Left lung (tissue), 10 donors: ENCODE results near the gene TBXAS1. TPM values are rescaled to one million over a fixed set of nuclear protein-coding genes. Genes with fewer than 3 reads are reported as not detected.

Experiments
- ATAC-seq: fragments of 200-7000 bp; cut with Tn5 transposase; one replicate; pipeline ENCODE4 v1.9.1; 2020; ENCODE audit warnings: moderate library complexity
- DNase-seq, 4 donors: peaks; one replicate each; pipeline ENCODE4 v3.0.0-alpha.2; 2013 to 2020
- H3K27ac ChIP-seq, 2 donors: fragments of 200-600 bp; sonication (generic) in 1 of 2; one replicate each; pipeline versions ENCODE4 v1.5.0 to v1.8.0; 2020 to 2021
- H3K27me3 ChIP-seq, 2 donors: fragments of 200-600 bp; sonication (generic) in 1 of 2; one replicate each; pipeline versions ENCODE4 v1.5.0 to v1.8.0; 2020 to 2021
- H3K36me3 ChIP-seq, 2 donors: fragments of 200-600 bp; sonication (generic) in 1 of 2; one replicate each; pipeline versions ENCODE4 v1.5.0 to v1.8.0; 2020 to 2021
- H3K4me1 ChIP-seq, 2 donors: fragments of 200-600 bp; one replicate each; pipeline ENCODE4 v1.8.0; 2021
- H3K4me3 ChIP-seq, 2 donors: fragments of 200-600 bp; sonication (generic) in 1 of 2; one replicate each; pipeline versions ENCODE4 v1.5.0 to v1.8.0; 2020 to 2021; ENCODE audit warnings: mild to moderate bottlenecking in 1 of 2
- H3K9me3 ChIP-seq, 2 donors: fragments of 200-600 bp; sonication (generic) in 1 of 2; one replicate each; pipeline versions ENCODE4 v1.5.0 to v1.8.0; 2020 to 2021
- CTCF ChIP-seq, 2 donors: fragments of 200-600 bp; sonication (generic) in 1 of 2; IDR thresholded peaks; one replicate each; pipeline versions ENCODE4 v1.5.0 to v1.8.0; 2021; ENCODE audit warnings: antibody characterized with exemption in 2 of 2
- intact Hi-C, 2 donors: fragments of 100-400 bp; cut with DNase I; formaldehyde crosslinking; loops; one replicate each; pipeline versions ENCODE4 v1.11.2 to v1.14.2; 2022
- polyA plus RNA-seq, 6 donors: library from polyadenylated mRNA; unstranded; fragments of 120-200 nt; gene quantifications; one replicate each; pipeline ENCODE4 v1.2.1, GENCODE V29; 2013; ENCODE audit not compliant: insufficient read length in 6 of 6
- total RNA-seq, 2 donors: library from RNA; stranded (reverse); fragmentation: NEBNext Ultra II Directional; extraction: Animal tissue kit (Norgen Biotek cat#: 25700); gene quantifications; one replicate each; pipeline ENCODE4 v1.2.1, GENCODE V29; 2021
- donor health status: DM: no; HTN: yes; CAD: no.
- donor health status: DM: no; HTN: no; CAD: no.

Gene TBXAS1
- total and polyA plus RNA-seq, 8 donors: 8.2 to 103 (median 9.6) TPM

GRCh38 chr7:139866047-139866837, 37.2 kb downstream of the TBXAS1 start:
- H3K27me3 ChIP-seq: no peaks in the 10 kb centered on the region
- peaks cover 0 to 5% of the 10 kb centered on the region in 2 donors for H3K9me3 ChIP-seq
- H3K4me3 ChIP-seq: no peak overlapping the region
- DNase-seq (no peak), ATAC-seq (no peak)
- no peaks in the 10 kb centered on the region for H3K36me3 ChIP-seq
- peaks cover 7 to 29% of the 10 kb centered on the region in 2 donors for H3K4me1 ChIP-seq
- intact Hi-C loops: no loop called here
- H3K27ac ChIP-seq: no peak overlapping the region
- TF ChIP-seq CTCF (IDR thresholded peaks at IDR 0.05): no peak

- Histone ChIP-seq H3K36me3 (peaks cover 0 to 10% of the 10 kb centered on the region in 2 donors), H3K27ac (no peak overlapping the region), H3K27me3 (no peaks in the 10 kb centered on the region), H3K4me1 (peaks cover 7 to 24% of the 10 kb centered on the region in 2 donors), H3K9me3 (peaks cover 0 to 5% of the 10 kb centered on the region in 2 donors), H3K4me3 (no peak overlapping the region)
- ATAC-seq (no peak), DNase-seq (no peak)
- intact Hi-C loops: no loop called here
- no peak for TF ChIP-seq CTCF (IDR thresholded peaks at IDR 0.05)
These were observed 38.8 kb downstream of the TBXAS1 start for GRCh38 chr7:139867847-139868246.

GRCh38 chr7:139869886-139870285, 40.8 kb downstream of the TBXAS1 start:
- intact Hi-C loops: no loop called here
- H3K4me3 ChIP-seq: no peak overlapping the region
- no peak for TF ChIP-seq CTCF (IDR thresholded peaks at IDR 0.05)
- H3K9me3 ChIP-seq: no peaks in the 10 kb centered on the region
- H3K27me3 ChIP-seq: no peaks in the 10 kb centered on the region
- no peak for DNase-seq
- H3K4me1 ChIP-seq: peaks cover 7 to 30% of the 10 kb centered on the region in 2 donors
- peak; percentile 17 for ATAC-seq
- H3K27ac ChIP-seq: peak overlapping the region in 1 of 2 donors; percentile 46
- peaks cover 0 to 26% of the 10 kb centered on the region in 2 donors for H3K36me3 ChIP-seq

GRCh38 chr7:139870380-139870779, 41.3 kb downstream of the TBXAS1 start:
- peak; percentile 75 for ATAC-seq
- Histone ChIP-seq H3K4me1 (peaks cover 7 to 34% of the 10 kb centered on the region in 2 donors), H3K27me3 (no peaks in the 10 kb centered on the region), H3K27ac (peak overlapping the region in 1 of 2 donors; percentile 46), H3K4me3 (no peak overlapping the region), H3K9me3 (no peaks in the 10 kb centered on the region), H3K36me3 (peaks cover 0 to 26% of the 10 kb centered on the region in 2 donors)
- TF ChIP-seq CTCF (IDR thresholded peaks at IDR 0.05): no peak
- intact Hi-C loops: no loop called here
- DNase-seq: no peak

GRCh38 chr7:139871331-139871730, 42.3 kb downstream of the TBXAS1 start:
- no peak for ATAC-seq
- Histone ChIP-seq H3K4me1 (peaks cover 7 to 43% of the 10 kb centered on the region in 2 donors), H3K4me3 (no peak overlapping the region), H3K27me3 (no peaks in the 10 kb centered on the region), H3K9me3 (no peaks in the 10 kb centered on the region), H3K36me3 (peaks cover 0 to 26% of the 10 kb centered on the region in 2 donors), H3K27ac (no peak overlapping the region)
- no peak for TF ChIP-seq CTCF (IDR thresholded peaks at IDR 0.05)
- intact Hi-C loops: no loop called here
- peak in 2 of 4 donors; percentile 43 to 54 for DNase-seq
